AG04450 (cell line): ENCODE measurements around the gene CAMK2D. TPM values are rescaled to one million over a fixed set of nuclear protein-coding genes. Genes with fewer than 3 reads are reported as not detected.
A peak's percentile ranks its signal among the peaks of the same experiment; 100 is the strongest.

Experiments
- CTCF ChIA-PET: fragments of 300-600, 350-600 bp; formaldehyde crosslinking; extraction: SDS; loops from one replicate; lab custom pipeline; 2022; ENCODE audit warnings: antibody characterized with exemption, inconsistent platforms; lab: Charles Lee
- POLR2A ChIA-PET: fragments of 350-600 bp; formaldehyde crosslinking; extraction: SDS; loops from one replicate; lab custom pipeline; 2021; ENCODE audit warnings: antibody characterized with exemption, inconsistent platforms; lab: Yijun Ruan, JAX
- DNase-seq: peaks from one replicate; pipeline ENCODE4 v3.0.0-alpha.2; 2011; ENCODE audit warnings: low read depth, low spot score
- H3K27ac ChIP-seq: one replicate; pipeline ENCODE4 v1.5.1; 2012; ENCODE audit warnings: low read depth, low read length, control low read depth
- H3K27me3 ChIP-seq: one replicate; pipeline ENCODE4 v1.6.0; 2012; ENCODE audit warnings: low read length; ENCODE audit not compliant: control insufficient read depth, insufficient read depth
- H3K4me3 ChIP-seq: 2 replicates; pipeline ENCODE4 v1.5.1; 2011; ENCODE audit warnings: mild to moderate bottlenecking, low read depth, low read length, control low read depth
- H3K9me3 ChIP-seq: 2 replicates; pipeline ENCODE4 v1.5.1; 2012; ENCODE audit warnings: low read length; ENCODE audit not compliant: control insufficient read depth, insufficient read depth
- CTCF ChIP-seq: IDR thresholded peaks from 2 replicates; pipeline ENCODE4 v1.5.1; 2011; ENCODE audit warnings: low read depth, low read length, control low read depth, inconsistent platforms
- polyA plus RNA-seq: library from polyadenylated mRNA; depleted of rRNA; stranded (reverse); fragments of >200 nt; gene quantifications from 2 replicates; pipeline ENCODE4 v1.2.3, GENCODE V29; 2011

The CAMK2D gene
- polyA plus RNA-seq, 1 experiment = 105 TPM

DNA sequence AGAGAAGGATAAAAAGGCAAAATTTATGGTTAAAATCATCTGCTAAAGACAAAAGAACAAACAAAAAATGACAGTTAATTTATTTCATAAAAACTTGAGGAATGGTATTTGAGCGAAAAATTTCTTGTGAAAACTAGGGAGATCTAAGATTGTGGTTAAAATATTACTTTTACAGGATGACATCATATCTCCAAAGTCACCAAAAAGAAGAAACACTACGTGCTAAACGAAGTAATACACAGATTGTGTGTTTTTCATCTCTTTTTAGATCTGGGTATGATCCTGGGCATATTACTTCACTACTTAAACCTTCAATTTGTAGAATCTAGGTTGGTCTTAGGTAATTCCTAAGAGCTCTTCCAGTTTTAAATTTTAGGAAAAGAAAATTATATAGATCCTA, 107.7 kb downstream of the CAMK2D start:
- ChIA-PET CTCF (interaction anchor here (0.7 kb wide), 1 partner anchor 55 kb away, joined by 3 read pairs; no protein-coding TSS in a partner anchor), POLR2A (no interaction called here)
- no peaks in the 10 kb centered on the region for H3K27me3 ChIP-seq
- no peak overlapping the region for H3K27ac ChIP-seq
- no peak for DNase-seq
- no peak overlapping the region for H3K4me3 ChIP-seq
- TF ChIP-seq CTCF = no peak
- H3K9me3 ChIP-seq = no peaks in the 10 kb centered on the region

DNA sequence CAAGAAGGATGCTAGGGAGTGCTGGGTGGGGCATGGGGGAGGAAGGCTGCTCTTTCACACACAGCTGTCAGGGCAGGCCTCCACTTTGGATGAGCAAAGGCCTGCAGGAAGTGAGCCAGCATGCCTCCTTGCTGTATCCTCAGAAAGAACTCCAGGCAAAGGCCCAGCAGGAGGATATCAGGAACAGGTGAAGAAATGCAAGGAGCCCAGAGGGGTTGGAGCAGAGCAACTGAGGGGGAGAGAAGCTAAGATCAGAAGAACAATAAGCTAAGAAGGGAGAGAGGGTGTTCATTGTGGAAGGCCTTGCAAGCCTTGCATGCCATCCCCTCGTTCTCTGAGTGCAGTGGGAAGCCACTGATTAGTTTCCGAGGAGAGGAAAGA, 115.1 kb downstream of the CAMK2D start:
- no peak for DNase-seq
- no peak for TF ChIP-seq CTCF
- no peak overlapping the region for H3K4me3 ChIP-seq
- peak overlapping the region; percentile 13 for H3K27ac ChIP-seq
- POLR2A ChIA-PET = no interaction called here
- CTCF ChIA-PET = no interaction called here
- no peaks in the 10 kb centered on the region for H3K9me3 ChIP-seq
- no peaks in the 10 kb centered on the region for H3K27me3 ChIP-seq

DNA sequence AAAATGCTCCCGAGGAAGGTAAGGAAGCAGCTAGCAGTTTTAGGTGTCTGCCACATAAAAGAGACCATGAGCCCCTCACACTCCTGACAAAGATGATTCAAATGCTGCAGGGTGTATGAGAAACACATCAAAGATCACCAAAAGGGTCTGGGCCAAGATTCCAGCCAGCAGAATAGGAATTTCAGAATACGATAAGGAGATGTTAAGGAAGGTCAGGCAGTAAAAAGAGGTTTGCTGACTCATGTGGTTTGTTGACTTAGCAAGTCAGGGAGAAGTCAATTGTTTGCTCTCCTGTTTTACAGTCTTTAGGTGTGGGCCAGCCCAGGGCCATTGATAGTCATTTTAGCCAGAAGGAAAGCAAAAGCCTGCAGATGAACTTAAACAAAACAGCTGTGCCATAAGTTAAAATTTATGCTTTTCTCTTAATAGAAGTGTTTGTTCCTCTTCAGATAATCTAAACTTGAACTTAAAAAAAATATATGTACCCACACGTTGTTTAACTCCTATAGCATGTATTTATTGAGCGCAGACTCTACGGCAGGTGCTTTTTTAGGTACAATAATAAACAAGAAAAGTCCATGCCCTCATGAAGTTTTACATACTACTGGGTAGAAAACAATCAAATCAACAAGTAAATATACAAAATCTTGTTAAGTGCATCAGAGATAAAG, 115.6 kb downstream of the CAMK2D start:
- no peak for TF ChIP-seq CTCF
- CTCF ChIA-PET = interaction anchor here (0.6 kb wide), 1 partner anchor 202 kb away, joined by 3 read pairs; no protein-coding TSS in a partner anchor
- Histone ChIP-seq H3K27ac (peak overlapping the region; percentile 23), H3K4me3 (no peak overlapping the region), H3K27me3 (no peaks in the 10 kb centered on the region), H3K9me3 (no peaks in the 10 kb centered on the region)
- POLR2A ChIA-PET = no interaction called here
- peak; percentile 16 for DNase-seq

GRCh38 chr4:113645288-113645687, 116.2 kb downstream of the CAMK2D start:
- CTCF ChIA-PET = interaction anchor here (0.6 to 1.3 kb wide), 3 partner anchors 98 to 251 kb away, joined by 3 to 4 read pairs (median 3); no protein-coding TSS in a partner anchor
- no peak for TF ChIP-seq CTCF
- H3K27me3 ChIP-seq = no peaks in the 10 kb centered on the region
- H3K27ac ChIP-seq = no peak overlapping the region
- H3K4me3 ChIP-seq = no peak overlapping the region
- POLR2A ChIA-PET = no interaction called here
- no peak for DNase-seq
- H3K9me3 ChIP-seq = no peaks in the 10 kb centered on the region

- ChIA-PET CTCF (interaction anchor here (1.1 to 1.6 kb wide), 3 partner anchors 11 to 250 kb away, joined by 3 to 4 read pairs (median 3); no protein-coding TSS in a partner anchor), POLR2A (no interaction called here)
- no peaks in the 10 kb centered on the region for H3K9me3 ChIP-seq
- H3K27ac ChIP-seq = no peak overlapping the region
- no peak overlapping the region for H3K4me3 ChIP-seq
- DNase-seq = no peak
- H3K27me3 ChIP-seq = no peaks in the 10 kb centered on the region
- TF ChIP-seq CTCF = no peak
Observed at GRCh38 chr4:113644398-113644797, 117.1 kb downstream of the CAMK2D start.
